Activated CD4-positive, alpha-beta T cell treated with anti-CD3 and anti-CD28 coated beads for 4 hours (primary cell): ENCODE results near the gene CNNM2.
"Not testable (repeated sequence)": the region's sequence is repeated elsewhere in the genome, so short reads cannot be mapped to it uniquely, and the experiment has no call there.

Experiments
- DNase-seq, 2 donors: peaks; one replicate each; pipeline ENCODE4 v3.0.0-alpha.2; 2020

Gene CNNM2

DNA sequence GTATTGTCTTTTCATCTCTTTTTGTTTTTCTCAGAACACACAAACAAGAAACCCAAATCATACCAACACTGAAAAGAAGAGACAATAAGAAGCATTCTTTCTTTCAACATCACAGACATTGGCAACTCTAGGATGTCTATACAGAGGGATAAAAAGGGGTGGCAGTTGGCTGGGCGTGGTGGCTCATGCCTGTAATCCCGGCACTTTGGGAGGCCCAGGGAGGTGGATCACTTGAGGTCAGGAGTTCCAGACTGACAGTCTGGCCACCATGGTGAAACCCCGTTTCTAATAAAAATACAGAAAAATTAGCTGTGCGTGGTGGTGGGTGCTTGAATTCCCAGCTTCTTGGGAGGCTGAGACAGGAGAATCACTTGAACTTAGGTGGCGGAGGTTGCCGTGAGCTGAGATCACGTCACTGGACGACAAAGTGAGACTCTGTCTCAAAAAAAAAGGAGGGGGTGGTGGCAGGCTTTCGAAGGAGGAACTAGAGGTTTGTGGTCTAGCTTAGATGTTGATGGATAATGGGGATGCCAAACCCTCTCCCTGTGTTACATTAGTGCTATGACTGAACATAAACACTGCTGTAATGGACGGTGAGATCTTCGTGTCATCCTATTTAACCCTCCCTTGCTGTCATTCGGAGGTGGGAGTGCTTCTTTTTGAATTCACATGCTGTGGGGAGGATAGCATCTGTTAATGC lies 9.4 kb downstream of the CNNM2 start:
- DNase-seq = no peak

- not testable (repeated sequence) for DNase-seq
Measured at GRCh38 chr10:102928442-102928841, 10.3 kb downstream of the CNNM2 start.

DNA sequence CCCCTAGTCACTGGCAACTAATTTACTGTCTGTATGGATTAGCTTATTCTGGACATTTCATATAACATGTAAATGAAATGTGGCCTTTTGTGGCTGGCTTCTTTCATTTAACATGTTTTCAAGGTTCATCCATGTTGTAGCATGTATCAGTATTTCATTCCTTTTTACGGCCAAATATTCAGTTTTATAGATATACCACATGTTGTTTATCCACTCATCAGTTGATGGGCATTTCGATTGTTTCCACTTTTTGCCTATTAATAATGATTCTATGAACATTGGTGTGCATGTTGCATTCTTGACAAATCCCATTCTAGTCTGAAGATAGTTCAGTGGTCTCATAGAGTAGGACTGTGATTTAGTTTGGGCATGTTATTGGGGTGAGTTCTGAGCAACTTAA lies 12.6 kb downstream of the CNNM2 start:
- DNase-seq = no peak

- no peak for DNase-seq
Measured at GRCh38 chr10:102931643-102932042, 13.5 kb downstream of the CNNM2 start.

DNA sequence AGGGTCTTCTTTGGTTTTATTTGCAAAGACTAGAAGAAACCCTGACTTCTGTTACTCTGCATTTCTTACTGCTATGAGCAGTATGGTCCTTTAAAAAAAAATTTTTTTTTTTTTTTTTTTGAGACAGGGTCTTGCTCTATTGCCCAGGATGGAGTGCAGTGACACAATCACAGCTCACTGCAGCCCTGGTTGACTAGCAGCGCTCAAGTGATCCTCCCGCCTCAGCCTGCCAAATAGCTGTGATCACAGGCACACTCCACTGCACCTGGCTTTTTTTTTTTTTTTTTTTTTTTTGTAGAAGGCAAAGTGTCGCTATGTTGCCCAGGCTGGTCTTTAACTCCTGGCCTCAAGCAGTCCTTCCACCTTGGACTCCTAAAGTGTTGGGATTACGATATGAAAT lies 17.4 kb downstream of the CNNM2 start:
- no peak for DNase-seq

DNA sequence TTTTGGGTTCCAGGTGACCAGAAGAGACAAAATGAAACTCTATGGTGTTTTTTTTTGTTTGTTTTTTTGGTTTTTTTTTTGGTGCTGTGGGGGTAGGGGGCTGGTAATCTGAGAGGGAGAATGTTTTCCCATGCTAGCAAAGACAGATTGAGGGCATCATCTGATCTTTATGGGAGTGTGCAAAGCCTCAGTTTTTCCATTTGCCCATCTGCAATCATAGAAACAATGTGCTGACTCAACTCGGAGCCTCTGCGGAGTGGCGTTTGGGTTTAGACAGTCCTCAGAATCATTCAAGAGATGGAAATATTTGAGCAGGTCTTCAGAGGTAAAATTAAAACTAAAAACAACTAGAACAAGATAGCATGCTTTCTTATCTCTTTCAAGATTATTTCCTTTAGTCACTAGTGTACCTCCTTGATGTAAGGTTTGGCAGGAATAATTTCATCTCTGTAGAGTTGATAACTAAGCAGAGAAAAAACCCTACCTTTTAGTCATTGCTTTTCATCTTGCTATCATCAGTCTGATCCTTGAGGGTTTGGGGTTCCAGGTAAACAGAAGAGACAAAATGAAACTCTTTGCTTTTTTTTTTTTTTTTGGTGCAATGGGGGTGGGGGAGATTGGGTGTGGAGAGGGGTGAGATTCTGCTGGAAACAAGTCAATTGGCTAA lies 18.0 kb downstream of the CNNM2 start:
- no peak for DNase-seq

- DNase-seq = no peak
Measured at GRCh38 chr10:102941401-102941800, 23.3 kb downstream of the CNNM2 start.

- no peak for DNase-seq
Measured at GRCh38 chr10:102945449-102945848, 27.4 kb downstream of the CNNM2 start.

GRCh38 chr10:102945962-102946361 lies 27.9 kb downstream of the CNNM2 start:
- DNase-seq = no peak

DNA sequence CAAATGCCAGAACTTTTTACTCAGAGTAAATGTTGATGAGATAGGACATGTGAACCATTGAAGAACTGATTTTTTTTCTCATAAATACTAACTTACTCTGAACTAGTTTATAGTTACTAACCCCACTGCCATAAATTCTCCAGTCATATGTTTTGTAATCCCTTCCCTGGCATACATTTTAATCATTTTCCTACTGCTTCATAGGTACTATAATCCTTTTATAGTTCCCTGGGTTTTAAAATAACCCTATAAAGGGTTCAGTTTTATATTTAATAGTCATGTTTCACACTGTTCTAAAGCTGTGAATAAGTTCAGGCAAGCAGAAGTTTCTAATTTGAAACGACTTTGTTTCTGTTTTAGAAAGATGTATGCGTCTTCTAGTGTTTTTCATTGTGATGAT lies 28.9 kb downstream of the CNNM2 start:
- no peak for DNase-seq

DNA sequence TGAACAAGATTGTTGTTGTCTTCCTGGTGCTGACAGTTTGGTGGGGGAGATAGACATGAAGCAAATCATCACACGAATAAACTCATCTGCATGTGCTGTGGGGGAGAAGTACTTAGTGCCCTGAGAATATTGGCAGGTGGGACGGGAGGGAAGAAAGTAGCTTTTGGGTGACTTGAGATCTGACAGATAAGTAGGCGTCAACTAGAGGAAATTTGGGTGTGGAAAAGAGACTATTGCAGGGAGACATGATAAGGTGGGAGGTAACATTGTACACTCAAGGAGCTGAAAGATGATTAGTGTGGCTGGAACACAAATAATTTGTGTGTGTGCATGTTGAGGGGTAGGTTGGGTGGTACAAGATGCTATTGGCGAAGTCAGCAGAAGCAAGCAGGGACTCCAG lies 30.1 kb downstream of the CNNM2 start:
- DNase-seq = no peak

GRCh38 chr10:102948786-102949185 lies 30.7 kb downstream of the CNNM2 start:
- no peak for DNase-seq

GRCh38 chr10:102949916-102950315 lies 31.8 kb downstream of the CNNM2 start:
- DNase-seq = no peak

GRCh38 chr10:102951316-102951715 lies 33.2 kb downstream of the CNNM2 start:
- DNase-seq = no peak

DNA sequence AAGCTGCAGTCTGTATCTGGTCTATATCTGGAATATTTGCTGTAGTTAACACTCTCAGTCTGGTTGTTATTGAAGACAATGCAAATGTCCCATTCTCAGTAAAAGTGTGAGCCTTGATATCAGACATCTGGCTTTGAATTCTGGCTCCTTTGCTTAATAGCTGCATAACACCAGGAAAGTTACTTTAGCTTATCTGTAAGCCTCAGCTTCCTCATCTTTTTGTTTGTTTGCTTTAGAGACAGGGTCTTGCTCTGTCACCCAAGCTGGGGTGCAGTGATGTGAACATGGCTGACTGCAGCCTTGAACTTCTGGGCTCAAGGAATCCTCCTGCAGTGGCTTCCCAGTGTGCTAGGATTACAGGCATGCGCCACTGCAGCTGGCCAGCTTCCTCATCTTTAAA lies 41.3 kb downstream of the CNNM2 start:
- no peak for DNase-seq

- no peak for DNase-seq
Measured at GRCh38 chr10:102960157-102960556, 42.1 kb downstream of the CNNM2 start.

GRCh38 chr10:102962267-102962666 lies 44.2 kb downstream of the CNNM2 start:
- DNase-seq = no peak

GRCh38 chr10:102962951-102963755 lies 45.1 kb downstream of the CNNM2 start:
- no peak for DNase-seq

- DNase-seq = no peak
Measured at GRCh38 chr10:102963756-102964025, 45.6 kb downstream of the CNNM2 start.

DNA sequence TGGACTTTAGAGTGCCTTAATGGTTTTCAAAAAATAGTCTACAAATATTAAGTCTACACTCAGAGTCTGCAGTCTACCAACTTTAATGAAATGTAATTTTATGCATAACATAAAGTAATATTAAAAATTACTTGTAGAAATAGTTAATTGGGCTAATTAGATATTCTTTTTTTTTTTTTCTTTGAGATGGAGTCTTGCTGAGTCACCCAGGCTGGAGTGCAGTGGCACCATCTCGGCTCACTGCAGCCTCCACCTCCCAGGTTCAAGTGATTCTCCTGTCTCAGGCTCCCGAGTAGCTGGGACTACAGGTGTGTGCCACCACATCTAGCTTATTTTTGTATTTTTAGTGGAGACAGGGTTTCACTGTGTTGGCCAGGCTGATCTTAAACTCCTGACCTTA lies 46.0 kb downstream of the CNNM2 start:
- not testable (repeated sequence) for DNase-seq

- DNase-seq = no peak
Measured at GRCh38 chr10:102964713-102965112, 46.6 kb downstream of the CNNM2 start.

DNA sequence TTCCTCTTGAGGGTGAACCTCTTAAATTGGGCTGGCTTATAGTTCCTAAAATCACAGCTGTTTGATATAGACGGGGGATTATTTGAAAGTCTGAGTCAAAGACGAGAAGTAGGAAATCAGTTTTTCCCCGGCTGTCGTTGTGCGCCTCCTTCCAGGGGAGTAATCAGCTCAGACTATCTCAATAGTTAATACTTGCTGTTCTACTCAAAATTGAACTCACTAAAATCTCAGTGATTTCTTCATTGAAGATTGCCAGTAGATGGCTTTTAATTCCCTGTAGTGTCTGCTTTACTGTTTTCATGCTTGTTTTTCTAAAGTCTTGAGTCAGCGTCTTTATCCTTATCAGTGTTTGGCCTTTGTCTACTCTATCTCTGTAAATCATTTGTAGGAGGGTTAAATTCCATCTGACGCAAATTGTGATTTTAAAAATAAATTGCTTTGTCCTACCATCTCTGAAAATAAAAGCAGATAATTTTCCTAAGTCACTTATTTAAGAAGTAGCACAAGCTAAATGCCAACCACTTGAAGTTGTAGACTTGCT lies 47.3 kb downstream of the CNNM2 start:
- no peak for DNase-seq

DNA sequence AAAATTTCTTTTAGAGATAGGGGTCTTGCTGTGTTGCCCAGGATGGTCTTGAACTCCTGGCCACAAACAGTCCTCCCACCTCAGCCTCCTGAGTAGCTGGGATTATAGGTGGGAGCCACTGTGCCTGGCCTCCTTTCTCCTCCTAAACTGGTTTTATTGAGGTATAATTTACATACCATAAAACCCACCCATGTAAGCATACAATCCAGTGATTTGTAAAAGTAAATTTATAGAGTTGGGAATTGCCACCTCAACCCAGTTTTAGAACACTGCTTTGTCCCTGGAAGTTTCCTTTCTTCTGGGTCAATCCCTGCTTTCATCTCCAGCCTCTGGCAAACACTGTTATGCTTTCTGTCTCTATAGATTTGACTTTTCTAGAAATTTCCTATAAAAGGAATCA lies 49.0 kb downstream of the CNNM2 start:
- DNase-seq = no peak
